Activated naive CD4-positive, alpha-beta T cell (primary cell): ENCODE data around the gene PARVA.

Experiments
- DNase-seq, 4 experiments: peaks; one replicate each; lab custom pipeline; 2025; lab: John Stamatoyannopoulos, UW

The PARVA gene

DNA sequence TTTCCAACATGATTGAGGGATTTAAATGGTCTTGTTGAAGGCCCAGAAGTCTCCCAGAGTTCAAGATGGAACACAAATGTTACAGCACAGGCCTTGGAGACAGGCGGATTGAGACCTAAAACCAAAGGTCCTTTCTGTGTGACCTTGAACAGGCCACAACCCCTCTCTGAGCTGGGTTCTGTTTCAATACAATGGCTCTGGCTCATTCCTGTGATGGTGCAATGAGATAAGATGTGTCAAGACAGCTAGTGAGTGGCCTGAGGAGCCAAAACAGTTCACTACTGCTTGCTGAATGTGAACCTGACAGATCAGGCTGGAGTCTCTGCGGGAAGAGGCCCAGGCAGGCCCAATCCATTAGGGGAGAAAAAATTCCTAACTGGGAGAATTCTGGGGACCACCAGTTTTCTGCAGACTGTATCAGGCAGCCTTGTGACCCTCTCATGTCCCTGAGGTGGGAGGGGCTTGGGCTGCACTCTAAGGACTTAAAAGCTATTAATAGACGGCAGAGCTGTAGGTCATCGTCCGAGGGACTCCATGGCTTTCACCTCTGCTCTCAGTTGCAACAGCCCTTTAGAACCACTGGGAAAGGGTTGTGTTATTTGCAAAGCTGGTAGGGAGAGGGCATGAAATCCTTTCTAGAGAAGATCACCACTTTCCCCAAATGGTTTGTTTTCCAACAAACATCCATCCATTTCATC lies 170.7 kb downstream of the PARVA start:
- DNase-seq, result no peak

DNA sequence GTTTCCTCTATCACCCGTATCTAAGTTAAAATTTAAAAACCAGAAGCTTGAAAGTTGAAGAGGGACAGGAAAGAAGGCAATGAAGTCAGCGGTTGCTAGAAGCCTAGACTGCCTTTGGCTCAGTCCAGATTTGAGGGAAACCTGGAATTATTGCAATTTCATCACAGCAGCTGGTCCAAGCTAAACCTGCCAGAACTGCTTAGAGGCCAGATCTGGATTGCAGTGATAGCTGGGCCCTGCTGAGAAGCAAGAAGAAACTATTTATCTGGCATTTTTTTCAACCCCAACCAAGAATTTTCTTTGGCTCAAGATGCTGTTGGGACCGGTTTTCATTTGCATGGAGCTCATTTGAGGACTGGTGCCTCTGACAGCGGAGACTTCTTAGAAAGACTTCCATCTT lies 175.3 kb downstream of the PARVA start:
- no peak for DNase-seq

DNA sequence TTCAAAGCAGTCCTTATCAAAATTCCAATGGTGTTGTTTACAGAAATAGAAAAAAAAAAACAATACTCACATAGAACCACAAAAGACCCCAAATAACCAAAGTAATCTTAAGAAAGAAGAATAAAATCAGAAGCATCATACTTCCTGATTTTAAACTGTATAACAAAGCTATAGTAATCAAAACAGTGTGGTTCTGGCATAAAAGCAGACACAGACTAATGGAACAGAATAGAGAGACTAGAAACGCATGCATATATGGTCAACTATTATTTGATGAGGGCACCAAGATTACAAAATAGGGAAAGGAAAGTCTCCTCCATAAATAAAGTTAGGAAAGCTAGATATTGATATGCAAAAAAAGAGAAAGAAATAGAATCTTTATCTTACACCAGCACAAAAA lies 176.8 kb downstream of the PARVA start:
- DNase-seq, result no peak

DNA sequence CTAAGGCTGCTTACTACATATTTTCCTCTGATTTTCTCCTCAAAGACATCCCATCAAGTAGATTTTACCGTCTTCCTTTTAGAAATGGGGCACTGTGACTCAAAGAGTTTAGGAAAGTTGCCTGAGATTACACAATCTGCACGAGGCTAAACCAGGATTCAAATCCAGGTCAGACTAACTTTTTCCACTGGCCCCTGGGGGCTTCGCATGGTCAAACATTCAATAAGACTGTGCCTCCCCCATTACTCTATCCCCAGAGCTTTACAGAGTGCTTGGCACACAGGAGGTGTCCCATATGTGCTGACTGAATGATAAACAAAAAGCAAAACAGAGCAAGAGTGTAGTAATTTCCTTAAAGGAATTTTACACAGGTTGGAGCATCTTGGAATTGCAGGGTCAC lies 178.8 kb downstream of the PARVA start:
- DNase-seq, result no peak

DNA sequence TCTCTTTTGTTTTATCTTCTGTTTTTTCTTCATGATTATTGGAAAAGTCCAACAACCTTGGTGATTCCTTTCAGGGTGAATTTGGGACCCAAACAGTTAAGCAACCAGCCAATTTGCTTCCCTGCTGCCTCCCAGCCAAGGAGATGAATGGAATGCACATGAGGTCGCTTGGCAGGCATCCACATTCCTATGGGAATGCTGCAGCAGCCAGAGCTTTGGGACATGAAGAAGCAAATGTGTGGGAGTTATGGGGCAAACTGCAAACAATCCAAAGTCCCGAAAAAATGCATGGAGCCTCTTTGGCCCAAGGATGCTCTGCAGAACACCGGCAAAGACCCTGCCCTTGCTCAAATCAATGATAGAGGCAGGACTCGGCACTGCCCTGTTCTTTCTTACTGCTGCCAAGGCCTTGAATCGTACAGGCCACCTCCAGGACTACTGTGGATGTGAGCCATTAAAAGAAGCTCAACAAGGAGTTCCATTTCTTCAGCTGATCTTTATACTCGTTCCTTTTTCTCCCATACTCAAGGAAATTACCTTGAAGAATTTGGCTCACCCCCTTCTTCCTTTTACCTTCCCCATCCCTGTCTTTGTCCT lies 179.5 kb downstream of the PARVA start:
- no peak for DNase-seq

DNA sequence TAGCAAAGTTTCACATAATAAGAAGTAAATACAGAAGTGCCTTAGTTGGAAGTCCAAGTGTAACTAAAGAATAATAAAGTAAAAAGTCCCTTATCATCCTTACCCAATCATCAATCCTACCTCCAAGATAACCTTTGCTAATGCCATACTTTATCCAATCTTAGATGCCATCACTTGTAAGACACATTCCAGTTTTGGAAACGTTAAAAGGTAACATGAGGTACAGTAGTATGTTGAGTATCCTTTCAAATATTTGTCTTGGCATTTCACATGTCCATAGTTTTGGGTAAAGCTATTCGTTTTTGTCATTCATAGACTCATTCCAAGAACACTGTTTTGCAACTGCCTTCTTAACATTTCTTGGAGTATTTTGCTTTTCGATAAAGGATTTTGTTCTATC lies 181.6 kb downstream of the PARVA start:
- DNase-seq, result no peak

DNA sequence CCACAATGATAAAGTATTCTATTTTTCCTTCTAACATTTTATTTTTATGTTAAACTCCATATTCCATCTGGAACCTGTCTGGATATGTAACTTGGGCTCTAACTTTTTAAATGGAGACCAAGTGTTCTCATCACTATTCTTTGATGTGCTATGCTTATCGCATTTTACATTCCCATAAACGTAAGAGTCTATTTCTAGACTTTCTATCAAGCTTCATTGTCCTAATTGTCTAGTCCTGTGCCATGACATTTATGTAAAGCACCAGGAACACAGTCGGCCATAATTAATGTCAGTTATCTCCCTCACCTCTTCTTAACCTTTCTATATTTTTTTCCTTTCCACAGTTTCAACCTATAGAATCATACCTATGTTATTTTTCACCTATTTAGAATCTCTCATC lies 183.0 kb downstream of the PARVA start:
- DNase-seq, result no peak

DNA sequence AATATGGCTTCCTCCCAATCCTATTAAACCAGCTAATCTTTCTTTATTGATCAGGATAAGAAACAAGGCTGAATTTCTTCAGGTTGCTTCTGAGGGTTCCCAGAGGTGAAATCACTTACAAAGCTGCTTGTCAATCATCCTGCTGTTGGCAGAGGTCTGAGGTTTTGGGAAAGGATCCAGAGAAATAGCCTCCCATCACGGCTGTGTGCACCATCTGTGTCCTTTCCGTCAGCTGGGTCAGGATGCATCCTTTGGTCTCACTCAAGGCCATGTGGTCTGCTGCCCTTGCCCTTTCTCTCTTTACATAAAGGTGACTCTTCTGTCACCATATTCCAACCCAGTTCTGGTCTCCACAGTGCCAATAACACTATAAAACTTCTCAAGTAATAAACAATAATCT lies 183.5 kb downstream of the PARVA start:
- no peak for DNase-seq

DNA sequence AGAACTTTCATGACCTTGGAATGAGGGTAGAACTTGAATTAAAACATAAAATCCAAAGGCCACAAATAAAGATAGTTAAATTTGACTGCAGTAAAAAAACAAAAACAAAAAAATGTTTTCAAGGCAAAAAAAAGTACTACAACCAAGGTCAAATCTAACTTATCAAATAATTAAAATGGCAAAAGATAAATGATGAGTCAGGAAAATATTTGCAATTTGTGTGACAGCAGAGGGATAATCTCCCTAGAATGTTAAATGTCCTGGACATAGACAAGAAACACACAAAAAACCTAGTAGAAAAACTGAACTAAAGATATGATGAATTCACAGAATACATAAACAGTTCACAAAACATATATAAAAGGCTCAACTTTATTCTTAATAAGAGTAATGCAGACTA lies 186.6 kb downstream of the PARVA start:
- DNase-seq, result no peak

DNA sequence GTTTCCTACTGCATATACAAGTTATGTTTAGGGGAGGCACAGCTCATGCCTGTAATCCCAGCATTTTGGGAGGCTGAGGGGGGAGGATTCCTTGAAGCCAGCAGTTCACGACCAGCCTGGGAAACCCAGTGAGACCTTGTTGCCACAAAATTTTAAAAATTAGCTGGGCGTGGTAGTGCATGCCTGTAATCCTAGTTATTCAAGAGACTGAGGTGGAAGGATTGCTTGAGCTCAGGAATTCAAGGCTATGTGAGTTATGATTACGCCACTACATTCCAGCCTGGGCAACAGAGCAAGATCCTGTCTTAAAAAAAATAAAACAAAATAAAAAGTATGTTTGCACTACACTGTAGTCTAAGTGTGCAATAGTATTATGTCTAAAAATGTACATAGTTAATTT lies 188.0 kb downstream of the PARVA start:
- no peak for DNase-seq

DNA sequence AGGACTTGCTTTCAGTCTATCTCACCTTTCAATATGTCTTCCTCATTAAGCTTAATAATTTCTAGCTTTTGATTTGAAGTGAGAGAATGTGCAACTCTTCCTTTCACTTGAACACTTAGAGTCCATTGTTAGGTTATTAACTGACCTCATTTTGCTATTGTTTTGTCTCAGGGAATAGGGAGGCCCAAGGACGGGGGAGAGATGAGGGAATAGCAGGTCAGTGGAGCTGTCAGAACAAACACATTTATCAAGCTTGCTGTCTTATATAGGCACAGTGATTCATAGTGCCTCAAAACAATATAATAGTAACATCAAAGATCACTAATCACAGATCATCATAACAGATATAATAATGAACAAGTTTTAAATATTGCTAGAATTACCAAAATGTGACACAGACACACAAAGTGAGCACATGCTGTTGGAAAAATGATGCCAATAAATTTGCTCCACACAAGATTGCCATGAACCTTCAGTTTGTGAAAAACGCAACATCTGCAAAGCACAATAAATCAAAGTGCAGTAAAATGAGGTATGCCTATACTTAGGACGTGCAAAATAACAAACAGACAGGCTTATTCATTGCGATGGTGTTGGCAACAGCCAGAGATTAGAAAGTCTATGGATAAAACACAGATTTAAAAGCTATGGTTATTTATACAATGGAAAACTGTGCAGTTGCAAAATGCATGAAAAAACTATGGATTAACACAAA lies 190.5 kb downstream of the PARVA start:
- DNase-seq, result no peak

DNA sequence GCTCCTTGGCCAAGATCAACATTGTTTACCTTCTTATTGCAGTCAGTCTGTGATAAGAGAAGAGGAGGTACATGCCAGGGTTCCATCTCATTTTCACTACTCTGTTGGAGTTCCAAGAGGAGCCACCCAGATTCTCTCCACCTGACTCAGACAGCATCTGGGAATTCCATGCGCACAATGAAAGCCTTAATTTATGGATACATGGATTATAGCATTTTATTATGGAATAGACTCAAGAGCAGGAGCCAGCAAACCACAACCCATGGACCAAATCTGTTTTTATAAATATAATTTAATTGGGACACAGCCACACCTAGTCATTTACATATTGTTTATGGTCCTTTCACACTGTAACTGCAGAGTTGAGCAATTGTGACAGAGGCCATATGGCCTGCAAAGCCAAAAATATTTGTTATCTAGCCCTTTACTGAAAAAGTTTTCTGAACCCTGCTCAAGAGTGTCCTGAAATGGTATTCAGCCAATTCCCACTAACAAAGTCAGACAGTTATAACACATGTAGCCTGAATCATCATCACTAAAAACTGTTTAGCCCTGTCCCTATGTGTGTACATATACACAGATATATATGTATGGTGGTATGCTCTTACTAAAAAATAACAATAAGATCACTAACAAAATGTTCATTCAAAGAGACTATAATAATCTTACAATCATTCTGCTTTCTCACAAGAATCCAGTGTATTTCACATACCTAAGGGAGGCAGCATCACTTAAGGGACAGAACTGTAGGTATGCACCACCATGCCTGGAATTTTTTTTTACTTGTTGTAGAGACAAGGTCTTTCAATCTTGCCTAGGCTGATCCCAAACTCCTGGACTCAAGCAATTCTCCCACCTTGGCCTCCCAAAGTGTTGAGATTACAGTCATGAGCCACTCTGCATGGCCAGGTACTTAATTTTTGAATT lies 192.4 kb downstream of the PARVA start:
- DNase-seq, result no peak

DNA sequence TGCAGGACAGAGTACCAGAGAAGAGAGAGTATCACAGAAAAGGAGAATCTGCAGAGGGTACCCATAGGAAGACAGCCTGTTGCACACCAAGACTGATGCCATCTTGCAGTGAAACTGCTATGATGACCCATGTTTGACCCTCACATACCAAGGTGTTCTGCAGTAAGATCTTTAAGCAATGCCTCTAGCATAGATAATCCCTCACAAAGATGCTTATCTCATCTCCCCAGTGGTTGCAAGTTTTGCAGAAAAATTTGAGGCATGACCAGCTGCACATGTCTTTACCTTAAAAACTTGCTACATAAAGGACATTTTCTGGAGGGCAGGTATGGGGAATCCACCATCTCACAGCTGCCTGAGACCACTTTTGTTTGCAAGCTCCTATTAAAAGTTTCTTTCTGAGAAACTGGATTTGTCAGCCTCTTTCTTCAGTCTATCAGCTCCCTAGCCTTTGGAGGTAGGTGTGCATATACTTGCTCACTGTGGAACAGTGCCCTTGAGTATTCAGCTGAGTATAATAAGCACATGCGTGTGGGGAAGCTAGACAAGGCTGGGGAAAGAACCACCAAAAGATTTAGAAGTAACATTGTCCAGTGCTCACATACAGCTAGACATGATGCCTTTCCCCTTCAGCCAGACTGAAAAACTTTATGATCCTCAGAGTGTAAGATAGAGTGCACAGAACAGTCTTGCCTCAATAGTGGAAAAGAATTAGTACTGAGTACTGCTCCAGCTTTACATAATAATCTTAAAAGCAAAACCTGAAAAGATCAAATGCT lies 196.5 kb downstream of the PARVA start:
- DNase-seq, result no peak

DNA sequence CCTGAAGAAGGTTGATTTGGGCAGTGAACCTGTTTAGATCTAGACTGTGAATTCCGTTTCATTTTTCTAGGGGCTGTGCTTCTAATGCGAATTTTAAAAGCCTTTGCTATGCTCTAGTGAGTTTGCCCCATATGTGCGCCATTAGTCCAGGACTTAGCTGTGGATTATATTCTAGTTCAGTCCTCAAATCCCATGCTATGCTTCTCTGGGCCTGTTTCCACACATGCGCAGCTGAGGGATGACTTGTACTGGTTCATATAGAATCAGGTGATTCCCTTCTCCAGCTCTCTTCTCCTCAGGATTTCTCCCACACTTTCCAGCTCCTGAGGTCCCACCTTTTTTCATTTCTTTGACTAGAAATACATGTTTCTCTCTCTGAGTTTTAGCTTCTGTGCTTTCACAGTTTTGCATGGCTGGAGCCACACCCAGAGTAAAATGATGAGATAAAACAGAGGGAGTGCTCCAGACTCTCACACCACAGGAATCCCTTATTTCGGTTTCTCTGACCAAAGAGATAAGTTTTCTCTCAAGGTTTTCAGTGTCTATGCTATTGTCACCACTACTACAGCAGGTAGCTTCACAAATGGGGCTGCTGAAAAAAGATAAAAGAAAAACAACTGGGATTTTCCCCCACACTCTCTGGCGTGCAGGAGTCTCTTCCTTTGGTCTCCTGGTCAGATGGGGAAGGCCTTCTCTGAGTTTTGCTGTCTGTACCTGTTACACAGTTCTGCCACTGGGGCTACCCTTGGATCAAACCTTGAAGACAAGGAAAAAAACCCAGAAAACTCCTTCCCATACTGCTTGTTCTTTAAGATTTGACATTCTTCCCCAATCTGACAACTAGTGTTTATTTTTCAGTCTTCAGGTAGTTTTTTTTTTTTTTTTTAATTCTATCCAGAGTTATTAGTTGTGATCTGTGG lies 200.6 kb downstream of the PARVA start:
- DNase-seq, result no peak

DNA sequence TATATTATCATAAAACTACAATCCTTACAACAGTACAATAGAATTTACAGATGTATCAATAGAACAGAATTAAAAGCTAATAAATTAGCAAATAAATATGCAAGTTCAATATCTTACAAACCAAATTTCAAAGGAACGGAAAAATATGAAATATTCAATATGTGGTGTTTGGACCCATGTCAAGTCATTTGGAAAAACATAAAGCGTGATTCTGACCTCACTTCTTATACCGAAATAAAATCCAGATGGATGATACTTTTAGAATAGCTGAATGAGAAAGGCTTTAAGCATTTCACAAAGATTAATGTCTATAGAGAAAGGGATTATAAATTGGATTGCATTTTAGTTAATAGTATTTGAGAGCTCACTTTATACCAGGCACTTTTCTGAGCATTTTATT lies 204.0 kb downstream of the PARVA start:
- DNase-seq, result no peak

DNA sequence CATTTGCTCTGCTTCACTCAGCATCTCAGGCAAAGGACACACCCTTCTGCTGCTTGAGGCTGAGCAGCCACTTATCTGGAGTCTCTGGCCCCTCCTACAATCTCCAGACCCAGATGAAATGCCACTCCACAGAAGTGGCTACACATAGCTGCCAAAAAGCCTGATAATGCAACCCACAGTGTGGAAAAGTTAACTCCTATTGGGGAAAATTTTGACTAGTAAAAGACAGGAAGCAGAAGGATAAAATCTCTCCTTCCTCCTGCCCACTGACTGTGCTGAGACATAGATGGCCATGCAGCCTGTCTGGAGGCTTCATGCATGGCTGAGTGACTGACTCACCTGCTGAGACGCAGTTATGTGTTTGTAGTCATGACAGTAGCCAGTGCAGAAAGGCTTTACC lies 204.6 kb downstream of the PARVA start:
- DNase-seq, result no peak
